HUES64 (cell line): ENCODE data around the gene SCN5A.

Source experiments
- H3K27ac ChIP-seq: 2 replicates; pipeline ENCODE4 v1.7.0; 2013; ENCODE audit warnings: low read depth, low read length, inconsistent platforms
- H3K27me3 ChIP-seq: 2 replicates; pipeline ENCODE4 v1.6.1; 2013; ENCODE audit warnings: mild to moderate bottlenecking, low read length; ENCODE audit not compliant: insufficient read depth
- H3K36me3 ChIP-seq: 2 replicates; pipeline ENCODE4 v1.6.1; 2013; ENCODE audit warnings: mild to moderate bottlenecking, low read length; ENCODE audit not compliant: insufficient read depth
- H3K4me1 ChIP-seq: 2 replicates; pipeline ENCODE4 v1.6.1; 2013; ENCODE audit warnings: mild to moderate bottlenecking, low read length, moderate library complexity; ENCODE audit not compliant: insufficient read depth
- H3K4me3 ChIP-seq: 2 replicates; pipeline ENCODE4 v1.5.1; 2013; ENCODE audit warnings: mild to moderate bottlenecking, low read length, moderate library complexity
- H3K9ac ChIP-seq: 2 replicates; pipeline ENCODE4 v1.6.1; 2013; ENCODE audit warnings: mild to moderate bottlenecking, low read depth, low read length
- H3K9me3 ChIP-seq: 2 replicates; pipeline ENCODE4 v1.6.1; 2013; ENCODE audit warnings: low read depth, low read length; ENCODE audit not compliant: insufficient read depth
- WGBS: fragments of 150-250, 120-280 bp; methylation state at CpG from one replicate; pipeline ENCODE4 v1.1.7; 2013; ENCODE audit warnings: missing lambda C conversion rate; 5-methylcytosine and 5-hydroxymethylcytosine counted together

SCN5A gene

GRCh38 chr3:38555149-38555840 lies 94.2 kb downstream of the SCN5A start:
- WGBS = 95% methylated on average over 6 of the region's 6 CpGs
- Histone ChIP-seq H3K4me3 (no peak overlapping the region), H3K9ac (no peak overlapping the region), H3K9me3 (no peaks in the 10 kb centered on the region), H3K36me3 (no peaks in the 10 kb centered on the region), H3K4me1 (no peaks in the 10 kb centered on the region), H3K27me3 (no peaks in the 10 kb centered on the region), H3K27ac (no peak overlapping the region)

- Histone ChIP-seq H3K4me1 (no peaks in the 10 kb centered on the region), H3K27ac (no peak overlapping the region), H3K36me3 (no peaks in the 10 kb centered on the region), H3K27me3 (no peaks in the 10 kb centered on the region), H3K9ac (no peak overlapping the region), H3K4me3 (no peak overlapping the region), H3K9me3 (no peaks in the 10 kb centered on the region)
- WGBS = 95% methylated on average over 8 of the region's 8 CpGs
Measured at GRCh38 chr3:38554127-38554827, 95.2 kb downstream of the SCN5A start.

- H3K4me1 ChIP-seq = 0 out of 2 replicates have a peak, but pooled peaks cover under 1% of the 10 kb centered on the region
- H3K9me3 ChIP-seq = no peaks in the 10 kb centered on the region
- H3K36me3 ChIP-seq = no peaks in the 10 kb centered on the region
- H3K27ac ChIP-seq = no peak overlapping the region
- WGBS = 96% methylated on average over 2 of the region's 2 CpGs
- no peaks in the 10 kb centered on the region for H3K27me3 ChIP-seq
- no peak overlapping the region for H3K9ac ChIP-seq
- no peak overlapping the region for H3K4me3 ChIP-seq
Measured at GRCh38 chr3:38553071-38553470, 96.4 kb downstream of the SCN5A start.

DNA sequence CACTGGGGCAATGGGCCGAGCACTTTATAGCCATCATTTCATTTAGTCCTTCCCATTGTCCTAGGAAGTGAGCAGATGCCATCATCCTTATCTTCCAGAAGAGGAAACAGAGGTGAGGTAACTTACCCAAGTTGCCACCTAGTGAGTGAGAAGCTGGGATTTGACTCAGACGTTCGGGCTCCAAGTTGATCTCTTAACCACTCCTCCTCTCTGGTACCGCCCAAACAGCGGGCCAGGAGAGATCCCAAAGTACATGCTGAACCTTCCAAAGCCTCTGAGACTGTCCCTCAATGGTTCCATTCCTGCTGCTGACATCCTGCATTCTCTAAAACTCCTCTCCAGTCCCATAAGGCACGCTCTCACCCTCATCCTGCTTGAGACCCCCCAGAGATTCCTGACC lies 97.1 kb downstream of the SCN5A start:
- no peak overlapping the region for H3K9ac ChIP-seq
- H3K4me3 ChIP-seq = no peak overlapping the region
- H3K9me3 ChIP-seq = no peaks in the 10 kb centered on the region
- no peak overlapping the region for H3K27ac ChIP-seq
- no peaks in the 10 kb centered on the region for H3K27me3 ChIP-seq
- H3K4me1 ChIP-seq = 0 out of 2 replicates have a peak, but pooled peaks cover 4% of the 10 kb centered on the region
- H3K36me3 ChIP-seq = no peaks in the 10 kb centered on the region
- WGBS = 82% methylated on average over 6 of the region's 6 CpGs

DNA sequence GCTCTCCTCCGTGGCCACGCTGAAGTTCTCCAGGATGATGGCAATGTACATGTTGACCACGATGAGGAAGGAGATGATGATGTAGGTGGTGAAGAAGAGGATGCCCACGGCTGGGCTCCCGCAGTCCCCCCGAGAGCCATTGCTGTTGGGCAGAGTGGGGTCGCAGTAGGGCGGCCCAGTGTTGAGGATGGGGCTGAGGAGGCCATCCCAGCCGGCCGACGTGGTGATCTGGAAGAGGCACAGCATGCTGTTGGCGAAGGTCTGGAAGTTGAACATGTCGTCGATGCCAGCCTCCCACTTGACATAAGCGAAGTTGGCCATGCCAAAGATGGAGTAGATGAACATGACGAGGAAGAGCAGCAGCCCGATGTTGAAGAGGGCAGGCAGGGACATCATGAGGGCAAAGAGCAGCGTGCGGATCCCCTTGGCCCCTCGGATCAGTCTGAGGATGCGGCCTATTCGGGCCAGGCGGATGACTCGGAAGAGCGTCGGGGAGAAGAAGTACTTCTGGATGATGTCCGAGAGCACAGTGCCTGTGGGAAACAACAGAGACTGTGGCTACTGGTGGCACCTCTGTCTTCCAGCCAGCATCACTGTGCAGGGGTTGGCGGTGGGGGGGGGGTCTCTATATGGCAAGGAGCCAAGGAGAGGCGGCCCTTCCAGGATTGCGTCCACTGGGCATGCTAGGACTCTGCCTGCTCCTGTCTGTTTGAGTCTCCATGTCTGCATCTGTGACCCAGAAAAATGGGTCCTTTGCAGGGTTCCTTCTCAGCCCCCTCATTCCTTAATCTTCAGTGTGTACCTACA lies 98.3 kb downstream of the SCN5A start:
- Histone ChIP-seq H3K9ac (no peak overlapping the region), H3K36me3 (no peaks in the 10 kb centered on the region), H3K9me3 (no peaks in the 10 kb centered on the region), H3K27me3 (no peaks in the 10 kb centered on the region), H3K4me3 (no peak overlapping the region), H3K27ac (no peak overlapping the region), H3K4me1 (0 out of 2 replicates have a peak, but pooled peaks cover 4% of the 10 kb centered on the region)
- WGBS = 95% methylated on average over 30 of the region's 30 CpGs

- Histone ChIP-seq H3K4me3 (no peak overlapping the region), H3K9me3 (no peaks in the 10 kb centered on the region), H3K27ac (no peak overlapping the region), H3K36me3 (no peaks in the 10 kb centered on the region), H3K4me1 (0 out of 2 replicates have a peak, but pooled peaks cover 4% of the 10 kb centered on the region), H3K9ac (no peak overlapping the region), H3K27me3 (no peaks in the 10 kb centered on the region)
- WGBS = 97% methylated on average over 33 of the region's 33 CpGs
Measured at GRCh38 chr3:38549957-38550840, 99.3 kb downstream of the SCN5A start.

DNA sequence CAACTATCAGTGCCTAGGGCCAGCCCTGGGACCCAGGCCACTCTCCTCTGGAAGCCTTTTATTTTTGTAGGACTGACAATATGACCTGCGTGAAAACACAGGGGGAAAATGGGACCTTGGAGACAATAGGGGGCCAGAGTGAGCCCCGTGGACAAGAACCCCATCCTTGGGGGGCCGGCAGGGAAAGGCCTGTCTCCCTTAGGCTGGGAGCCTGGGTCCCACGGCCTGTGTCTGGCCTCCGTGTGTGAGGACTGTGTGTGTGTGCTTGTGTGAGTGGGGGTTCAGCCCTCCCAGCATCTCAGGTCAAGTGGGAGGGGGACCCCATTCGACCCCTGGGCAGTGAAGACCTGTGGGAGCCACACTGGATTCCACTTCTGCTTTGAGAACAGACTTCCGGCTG lies 100.0 kb downstream of the SCN5A start:
- Histone ChIP-seq H3K27me3 (no peaks in the 10 kb centered on the region), H3K36me3 (no peaks in the 10 kb centered on the region), H3K27ac (no peak overlapping the region), H3K9ac (no peak overlapping the region), H3K9me3 (no peaks in the 10 kb centered on the region), H3K4me1 (0 out of 2 replicates have a peak, but pooled peaks cover 4% of the 10 kb centered on the region), H3K4me3 (no peak overlapping the region)
- WGBS = 94% methylated on average over 7 of the region's 7 CpGs

- WGBS = 93% methylated on average over 9 of the region's 9 CpGs
Measured at GRCh38 chr3:38549082-38549481, 100.4 kb downstream of the SCN5A start.

GRCh38 chr3:38548154-38548931 lies 101.1 kb downstream of the SCN5A start:
- Histone ChIP-seq H3K9me3 (no peaks in the 10 kb centered on the region), H3K27me3 (no peaks in the 10 kb centered on the region), H3K9ac (no peak overlapping the region), H3K4me1 (0 out of 2 replicates have a peak, but pooled peaks cover 4% of the 10 kb centered on the region), H3K4me3 (no peak overlapping the region), H3K27ac (no peak overlapping the region), H3K36me3 (no peaks in the 10 kb centered on the region)
- WGBS = 75% methylated on average over 17 of the region's 17 CpGs

More at GRCh38 chr3:38549082-38549481, 100.4 kb downstream of the SCN5A start:
- H3K27me3 ChIP-seq = no peaks in the 10 kb centered on the region
- H3K27ac ChIP-seq = no peak overlapping the region
- no peaks in the 10 kb centered on the region for H3K9me3 ChIP-seq
- no peaks in the 10 kb centered on the region for H3K36me3 ChIP-seq
- 0 out of 2 replicates have a peak, but pooled peaks cover 4% of the 10 kb centered on the region for H3K4me1 ChIP-seq
- H3K9ac ChIP-seq = no peak overlapping the region
- no peak overlapping the region for H3K4me3 ChIP-seq

GRCh38 chr3:38545983-38546382 lies 103.5 kb downstream of the SCN5A start:
- no peaks in the 10 kb centered on the region for H3K9me3 ChIP-seq
- H3K4me3 ChIP-seq = no peak overlapping the region
- H3K36me3 ChIP-seq = no peaks in the 10 kb centered on the region
- H3K27ac ChIP-seq = no peak overlapping the region
- no peaks in the 10 kb centered on the region for H3K27me3 ChIP-seq
- 96% methylated on average over 4 of the region's 4 CpGs for WGBS
- 0 out of 2 replicates have a peak, but pooled peaks cover 4% of the 10 kb centered on the region for H3K4me1 ChIP-seq
- H3K9ac ChIP-seq = no peak overlapping the region
